Transverse colon (tissue), 4 donors: ENCODE measurements around the gene EMX2.

Experiments
- CTCF ChIP-seq, 5 experiments: fragments of 200-600 bp in 3 of 5; fragments of 450-650 bp in 2 of 5; sonication (generic) in 3 of 5; IDR thresholded peaks; 1 replicate in 2 of 5; 2 replicates in 3 of 5; pipeline ENCODE4 v1.5.1; 2016 to 2017; ENCODE audit warnings: antibody characterized with exemption in 5 of 5, inconsistent platforms in 3 of 5, mild to moderate bottlenecking in 2 of 5, moderate library complexity in 1 of 5
- POLR2A ChIP-seq: fragments of 450-650 bp; IDR thresholded peaks from one replicate; pipeline ENCODE4 v1.6.1; 2016; ENCODE audit warnings: antibody characterized with exemption, mild to moderate bottlenecking, moderate library complexity
- POLR2AphosphoS5 ChIP-seq, 3 donors: sonication (generic); formaldehyde crosslinking; IDR thresholded peaks; one replicate each; pipeline ENCODE4 v1.6.1; 2016; ENCODE audit warnings: antibody characterized with exemption in 3 of 3

- TF ChIP-seq CTCF (IDR thresholded peaks at IDR 0.05) (no peak), POLR2A (no peak), POLR2AphosphoS5 (IDR thresholded peaks at IDR 0.05) (no peak)
Measured at GRCh38 chr10:117560942-117561341, 18.4 kb downstream of the EMX2 start.
